HG03139 (cell line): ENCODE data around the gene FANCC.

Source experiments
- ATAC-seq: cut with Tn5 transposase; IDR thresholded peaks from one replicate; pipeline ENCODE4 v1.9.1; 2021; ENCODE audit not compliant: unreplicated experiment

The FANCC gene

GRCh38 chr9:95104581-95104960, 212.9 kb downstream of the FANCC start:
- ATAC-seq, result no peak

- ATAC-seq, result no peak
Observed at GRCh38 chr9:95103871-95104580, 213.5 kb downstream of the FANCC start.

GRCh38 chr9:95103281-95103771, 214.2 kb downstream of the FANCC start:
- no peak for ATAC-seq

- ATAC-seq, result no peak
Observed at GRCh38 chr9:95102572-95102971, 214.9 kb downstream of the FANCC start.

DNA sequence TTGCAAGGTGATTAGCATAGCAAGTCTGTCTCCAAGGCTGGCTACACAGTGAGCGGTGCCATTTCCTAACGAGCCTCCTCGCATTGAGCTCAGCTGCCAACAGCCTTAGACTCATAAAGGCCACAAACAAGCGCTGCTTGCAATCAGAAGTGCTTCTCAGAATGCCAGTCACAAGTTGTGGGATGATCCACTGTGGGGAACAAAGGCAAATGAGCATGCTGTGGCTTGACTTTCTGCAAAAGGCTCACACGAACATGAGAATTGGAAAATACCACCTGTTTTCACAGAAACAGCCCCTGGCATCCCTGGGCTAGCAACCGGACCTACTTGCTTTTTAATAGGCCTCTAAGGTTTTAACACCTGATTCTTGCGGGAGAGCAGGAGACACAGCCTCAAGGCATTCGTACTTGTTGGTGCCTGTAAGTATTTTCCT, 215.5 kb downstream of the FANCC start:
- no peak for ATAC-seq

GRCh38 chr9:95101326-95101725, 216.2 kb downstream of the FANCC start:
- no peak for ATAC-seq

- ATAC-seq, result no peak
Observed at GRCh38 chr9:95100071-95100627, 217.4 kb downstream of the FANCC start.

- no peak for ATAC-seq
Observed at GRCh38 chr9:95099321-95100070, 218.0 kb downstream of the FANCC start.

DNA sequence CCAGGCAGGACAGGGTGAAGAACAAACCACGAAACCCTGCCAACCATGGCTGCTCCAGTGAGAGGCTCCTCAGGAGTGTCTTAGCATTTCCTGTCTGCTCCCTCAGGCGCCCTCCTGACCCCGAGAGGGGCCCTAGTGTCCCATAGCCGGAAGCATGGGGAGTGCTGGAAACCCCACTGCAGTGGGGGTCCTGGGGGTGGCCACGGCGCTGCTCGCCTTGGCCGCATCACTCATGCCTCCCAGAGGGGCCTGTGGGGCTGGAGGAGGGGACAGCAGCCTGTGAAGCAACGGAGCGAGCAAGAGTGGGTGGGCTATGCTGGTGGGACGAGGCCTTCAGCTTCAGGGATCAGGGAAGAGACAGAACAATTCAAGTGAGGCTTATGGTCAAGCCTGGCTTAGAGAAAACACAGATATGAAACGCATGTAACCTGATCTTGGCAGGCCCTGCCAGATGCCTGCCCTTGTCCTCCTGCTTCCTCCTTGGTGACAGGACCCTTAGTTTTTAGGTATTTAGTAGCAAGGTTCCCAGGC, 219.1 kb downstream of the FANCC start:
- no peak for ATAC-seq

- ATAC-seq, result no peak
Observed at GRCh38 chr9:95097279-95097678, 220.2 kb downstream of the FANCC start.

GRCh38 chr9:95096807-95097206, 220.7 kb downstream of the FANCC start:
- no peak for ATAC-seq

DNA sequence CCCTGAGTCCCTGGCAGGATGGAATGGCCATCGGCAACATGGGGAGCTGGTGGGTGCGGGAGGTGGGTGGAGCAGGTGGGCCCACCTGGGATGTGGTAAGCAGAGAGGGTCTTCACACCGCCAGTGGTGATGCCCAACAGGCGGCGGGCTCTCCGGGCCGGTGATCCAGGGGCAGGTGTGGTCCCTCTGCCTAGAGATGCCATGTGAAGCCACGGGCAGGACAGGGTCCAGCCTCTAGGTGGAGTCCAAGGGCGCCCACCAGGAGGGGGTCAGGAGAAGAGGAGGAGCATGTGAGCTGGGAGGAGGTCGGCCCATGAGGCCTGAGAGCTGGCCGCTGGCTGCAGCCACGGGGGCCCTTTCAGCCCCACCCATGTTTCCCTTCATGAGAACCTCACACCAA, 221.1 kb downstream of the FANCC start:
- no peak for ATAC-seq

- no peak for ATAC-seq
Observed at GRCh38 chr9:95095641-95096355, 221.7 kb downstream of the FANCC start.

GRCh38 chr9:95094002-95094401, 223.5 kb downstream of the FANCC start:
- no peak for ATAC-seq

- ATAC-seq, result no peak
Observed at GRCh38 chr9:95093586-95093985, 223.9 kb downstream of the FANCC start.

GRCh38 chr9:95092262-95093072, 225.0 kb downstream of the FANCC start:
- ATAC-seq, result no peak

GRCh38 chr9:95091601-95092261, 225.8 kb downstream of the FANCC start:
- ATAC-seq, result no peak

DNA sequence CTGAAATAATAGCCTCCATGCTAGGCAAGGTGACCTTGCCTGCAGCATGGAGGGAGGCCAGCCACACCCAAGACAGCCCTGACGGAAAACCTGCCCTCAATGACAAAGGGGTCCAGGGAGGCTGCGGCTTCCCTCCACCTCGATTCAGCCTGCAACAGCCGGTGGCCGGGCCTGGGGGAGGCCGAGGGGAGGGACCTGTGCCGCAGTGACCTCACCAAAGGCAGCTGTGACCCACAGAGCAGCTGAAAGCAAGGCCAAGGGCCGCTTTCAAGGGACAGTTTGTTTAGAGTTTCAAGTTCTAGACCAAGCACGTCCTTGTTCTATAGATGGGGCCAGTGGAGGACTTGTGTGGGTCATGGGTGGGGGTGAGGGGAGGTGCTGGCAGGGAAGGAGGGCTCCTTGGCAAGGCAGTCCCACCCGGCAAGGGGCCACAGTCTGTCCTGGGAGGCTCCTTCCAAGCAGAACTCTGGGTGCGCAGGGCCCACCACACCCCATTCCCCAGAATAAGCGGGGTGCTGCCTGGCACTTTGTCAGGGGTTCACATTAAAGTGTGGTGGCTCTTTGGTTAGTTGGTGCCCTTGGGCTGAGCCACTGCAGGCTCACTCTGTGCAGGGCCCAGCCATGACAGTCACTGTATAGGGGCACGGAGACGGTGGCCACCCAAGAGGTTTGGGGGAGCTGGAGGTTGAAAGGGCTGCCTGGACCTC, 226.5 kb downstream of the FANCC start:
- no peak for ATAC-seq
